Transverse colon (tissue), 4 donors: Measurements from ENCODE around the gene CEBPA.

Experiments
- CTCF ChIP-seq, 5 experiments: fragments of 200-600 bp in 3 of 5; fragments of 450-650 bp in 2 of 5; sonication (generic) in 3 of 5; IDR thresholded peaks; 1 replicate in 2 of 5; 2 replicates in 3 of 5; pipeline ENCODE4 v1.5.1; 2016 to 2017; ENCODE audit warnings: antibody characterized with exemption in 5 of 5, inconsistent platforms in 3 of 5, mild to moderate bottlenecking in 2 of 5, moderate library complexity in 1 of 5
- POLR2A ChIP-seq: fragments of 450-650 bp; IDR thresholded peaks from one replicate; pipeline ENCODE4 v1.6.1; 2016; ENCODE audit warnings: antibody characterized with exemption, mild to moderate bottlenecking, moderate library complexity
- POLR2AphosphoS5 ChIP-seq, 3 donors: sonication (generic); formaldehyde crosslinking; IDR thresholded peaks; one replicate each; pipeline ENCODE4 v1.6.1; 2016; ENCODE audit warnings: antibody characterized with exemption in 3 of 3

GRCh38 chr19:33346665-33347064 is 44.3 kb upstream of the CEBPA start:
- TF ChIP-seq CTCF (IDR thresholded peaks at IDR 0.05) (no peak), POLR2A (no peak), POLR2AphosphoS5 (IDR thresholded peaks at IDR 0.05) (no peak)
